HCT116 (cell line): Measurements from ENCODE around the gene RNF220.

Experiments
- CBX3 ChIP-seq: IDR thresholded peaks from 2 replicates; pipeline ENCODE4 v1.6.1; 2012; ENCODE audit warnings: low read depth
- CEBPB ChIP-seq: IDR thresholded peaks from 2 replicates; pipeline ENCODE4 v1.6.1; 2012; ENCODE audit warnings: low read depth
- EZH2 ChIP-seq: fragments of 200-600 bp; sonication (generic); IDR thresholded peaks from 2 replicates; pipeline ENCODE4 v1.6.1; 2017; ENCODE audit warnings: antibody characterized with exemption, mixed run types
- EZH2phosphoT487 ChIP-seq: fragments of 200-600 bp; IDR thresholded peaks from 2 replicates; pipeline ENCODE4 v1.6.1; 2018; ENCODE audit warnings: antibody characterized with exemption, borderline replicate concordance
- FOSL1 ChIP-seq: IDR thresholded peaks from 2 replicates; pipeline ENCODE4 v1.6.1; 2012; ENCODE audit warnings: low read depth
- POLR2A ChIP-seq: IDR thresholded peaks from 2 replicates; pipeline ENCODE4 v1.7.0; 2011; ENCODE audit warnings: borderline replicate concordance; ENCODE audit not compliant: insufficient read depth, insufficient read length; ENCODE audit errors: extremely low read depth
- POLR2AphosphoS5 ChIP-seq: IDR thresholded peaks from 2 replicates; pipeline ENCODE4 v1.6.1; 2011; ENCODE audit warnings: mild to moderate bottlenecking, low read depth, low read length, moderate library complexity
- SIN3A ChIP-seq: IDR thresholded peaks from 2 replicates; pipeline ENCODE4 v1.6.1; 2012; ENCODE audit warnings: low read depth
- ZNF274 ChIP-seq: fragments of 200-500 bp; sonication (Bioruptor generic); IDR thresholded peaks from 2 replicates; pipeline ENCODE4 v1.6.1; 2014; ENCODE audit warnings: mild to moderate bottlenecking, low read depth, low read length, inconsistent platforms
- TF ChIP-seq, protein P1 (sequence below), 3 experiments: fragments of 200-600 bp in 1 of 3; sonication (generic) in 1 of 3; IDR thresholded peaks in 2 of 3; conservative IDR thresholded peaks in 1 of 3; 2 replicates each; pipeline ENCODE4 v1.5.1; 2012 to 2017; ENCODE audit warnings: low read depth in 2 of 3, low read length in 2 of 3, antibody characterized with exemption in 1 of 3, borderline replicate concordance in 1 of 3, control low read depth in 1 of 3, mild to moderate bottlenecking in 1 of 3, mixed read lengths in 1 of 3, mixed run types in 1 of 3, moderate library complexity in 1 of 3; ENCODE audit not compliant: insufficient read depth in 1 of 3
- TF ChIP-seq, protein P2 (sequence below): IDR thresholded peaks from 2 replicates; pipeline ENCODE4 v1.6.1; 2012; ENCODE audit warnings: low read depth
- TF ChIP-seq, protein P3 (sequence below): IDR thresholded peaks from 2 replicates; pipeline ENCODE4 v1.6.1; 2012

DNA sequence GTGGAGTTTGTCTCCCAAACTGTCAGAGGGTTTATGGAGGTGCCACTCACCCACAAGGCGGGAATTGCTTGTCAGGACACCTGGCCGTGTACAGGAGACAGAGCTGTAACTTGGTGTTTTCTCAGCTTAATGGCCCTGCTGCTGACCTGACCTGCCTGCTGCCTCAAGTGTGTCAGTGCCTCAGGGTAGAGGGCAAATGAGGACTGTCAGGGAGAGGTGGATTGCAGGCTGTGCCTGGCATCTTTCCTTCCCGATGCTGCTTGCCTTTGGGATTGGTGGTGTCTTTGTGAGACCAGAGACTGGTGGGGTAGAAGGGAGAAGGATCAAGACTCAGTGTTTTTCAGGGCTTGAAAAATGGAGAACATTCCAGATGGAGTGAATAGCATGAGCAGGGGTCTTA is 237.9 kb downstream of the RNF220 start:
- no peak for TF ChIP-seq EZH2
- no peak for TF ChIP-seq CEBPB
- TF ChIP-seq, protein P1, sequence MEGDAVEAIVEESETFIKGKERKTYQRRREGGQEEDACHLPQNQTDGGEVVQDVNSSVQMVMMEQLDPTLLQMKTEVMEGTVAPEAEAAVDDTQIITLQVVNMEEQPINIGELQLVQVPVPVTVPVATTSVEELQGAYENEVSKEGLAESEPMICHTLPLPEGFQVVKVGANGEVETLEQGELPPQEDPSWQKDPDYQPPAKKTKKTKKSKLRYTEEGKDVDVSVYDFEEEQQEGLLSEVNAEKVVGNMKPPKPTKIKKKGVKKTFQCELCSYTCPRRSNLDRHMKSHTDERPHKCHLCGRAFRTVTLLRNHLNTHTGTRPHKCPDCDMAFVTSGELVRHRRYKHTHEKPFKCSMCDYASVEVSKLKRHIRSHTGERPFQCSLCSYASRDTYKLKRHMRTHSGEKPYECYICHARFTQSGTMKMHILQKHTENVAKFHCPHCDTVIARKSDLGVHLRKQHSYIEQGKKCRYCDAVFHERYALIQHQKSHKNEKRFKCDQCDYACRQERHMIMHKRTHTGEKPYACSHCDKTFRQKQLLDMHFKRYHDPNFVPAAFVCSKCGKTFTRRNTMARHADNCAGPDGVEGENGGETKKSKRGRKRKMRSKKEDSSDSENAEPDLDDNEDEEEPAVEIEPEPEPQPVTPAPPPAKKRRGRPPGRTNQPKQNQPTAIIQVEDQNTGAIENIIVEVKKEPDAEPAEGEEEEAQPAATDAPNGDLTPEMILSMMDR (IDR thresholded peaks at IDR 0.05 in 2 of 3, conservative IDR thresholded peaks at IDR 0.05 in 1 of 3; ENCODE audit: borderline replicate concordance in 1 of 3, insufficient read depth in 1 of 3, low read depth in 2 of 3, low read length in 2 of 3): no peak
- no peak for TF ChIP-seq POLR2A
- TF ChIP-seq ZNF274: no peak
- TF ChIP-seq CBX3: no peak
- no peak for TF ChIP-seq POLR2AphosphoS5
- no peak for TF ChIP-seq EZH2phosphoT487
- TF ChIP-seq, protein P2, sequence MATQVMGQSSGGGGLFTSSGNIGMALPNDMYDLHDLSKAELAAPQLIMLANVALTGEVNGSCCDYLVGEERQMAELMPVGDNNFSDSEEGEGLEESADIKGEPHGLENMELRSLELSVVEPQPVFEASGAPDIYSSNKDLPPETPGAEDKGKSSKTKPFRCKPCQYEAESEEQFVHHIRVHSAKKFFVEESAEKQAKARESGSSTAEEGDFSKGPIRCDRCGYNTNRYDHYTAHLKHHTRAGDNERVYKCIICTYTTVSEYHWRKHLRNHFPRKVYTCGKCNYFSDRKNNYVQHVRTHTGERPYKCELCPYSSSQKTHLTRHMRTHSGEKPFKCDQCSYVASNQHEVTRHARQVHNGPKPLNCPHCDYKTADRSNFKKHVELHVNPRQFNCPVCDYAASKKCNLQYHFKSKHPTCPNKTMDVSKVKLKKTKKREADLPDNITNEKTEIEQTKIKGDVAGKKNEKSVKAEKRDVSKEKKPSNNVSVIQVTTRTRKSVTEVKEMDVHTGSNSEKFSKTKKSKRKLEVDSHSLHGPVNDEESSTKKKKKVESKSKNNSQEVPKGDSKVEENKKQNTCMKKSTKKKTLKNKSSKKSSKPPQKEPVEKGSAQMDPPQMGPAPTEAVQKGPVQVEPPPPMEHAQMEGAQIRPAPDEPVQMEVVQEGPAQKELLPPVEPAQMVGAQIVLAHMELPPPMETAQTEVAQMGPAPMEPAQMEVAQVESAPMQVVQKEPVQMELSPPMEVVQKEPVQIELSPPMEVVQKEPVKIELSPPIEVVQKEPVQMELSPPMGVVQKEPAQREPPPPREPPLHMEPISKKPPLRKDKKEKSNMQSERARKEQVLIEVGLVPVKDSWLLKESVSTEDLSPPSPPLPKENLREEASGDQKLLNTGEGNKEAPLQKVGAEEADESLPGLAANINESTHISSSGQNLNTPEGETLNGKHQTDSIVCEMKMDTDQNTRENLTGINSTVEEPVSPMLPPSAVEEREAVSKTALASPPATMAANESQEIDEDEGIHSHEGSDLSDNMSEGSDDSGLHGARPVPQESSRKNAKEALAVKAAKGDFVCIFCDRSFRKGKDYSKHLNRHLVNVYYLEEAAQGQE: no peak
- TF ChIP-seq SIN3A: no peak
- no peak for TF ChIP-seq FOSL1
- TF ChIP-seq, protein P3, sequence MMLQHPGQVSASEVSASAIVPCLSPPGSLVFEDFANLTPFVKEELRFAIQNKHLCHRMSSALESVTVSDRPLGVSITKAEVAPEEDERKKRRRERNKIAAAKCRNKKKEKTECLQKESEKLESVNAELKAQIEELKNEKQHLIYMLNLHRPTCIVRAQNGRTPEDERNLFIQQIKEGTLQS: no peak
